B cell (primary cell): ENCODE measurements around the gene MBNL1. TPM values are rescaled to one million over a fixed set of nuclear protein-coding genes. Genes with fewer than 3 reads are reported as not detected.

Experiments
- ATAC-seq: fragments of 200-7000 bp; cut with Tn5 transposase; one replicate; pipeline ENCODE4 v1.10.0; 2021; ENCODE audit warnings: low read depth, mild to moderate bottlenecking, moderate number of reproducible peaks, moderate library complexity
- CTCF ChIA-PET: fragments of 350-600 bp; sonication (Branson Sonifier 250); formaldehyde crosslinking; loops from one replicate; lab custom pipeline; 2021; ENCODE audit warnings: antibody characterized with exemption, inconsistent platforms; lab: Charles Lee
- POLR2A ChIA-PET: fragments of 350-600 bp; sonication (Branson Sonifier 250); formaldehyde crosslinking; loops from one replicate; lab custom pipeline; 2021; ENCODE audit warnings: antibody characterized with exemption; lab: Charles Lee
- DNase-seq: peaks from one replicate; pipeline ENCODE4 v3.0.0; 2013
- H2AFZ ChIP-seq: 2 replicates; pipeline ENCODE4 v1.6.1; 2012; ENCODE audit warnings: mild to moderate bottlenecking, low read depth, low read length; ENCODE audit not compliant: insufficient read depth, poor library complexity, severe bottlenecking
- H3K27ac ChIP-seq, 2 donors: 1 replicate in 1 of 2; 2 replicates in 1 of 2; pipeline ENCODE4 v1.5.1; 2012 to 2013; ENCODE audit warnings: low read length in 2 of 2, mild to moderate bottlenecking in 2 of 2, moderate library complexity in 1 of 2
- H3K27me3 ChIP-seq, 4 experiments: fragments of 200-600 bp in 1 of 4; sonication (generic) in 1 of 4; replicated peaks in 1 of 4; 1 replicate in 2 of 4; 2 replicates in 2 of 4; pipeline versions ENCODE4 v1.6.1 to v1.7.0; 2013 to 2016; ENCODE audit warnings: low read length in 3 of 4, mild to moderate bottlenecking in 2 of 4, mixed read lengths in 1 of 4, moderate library complexity in 1 of 4; ENCODE audit not compliant: insufficient read depth in 4 of 4, control insufficient read depth in 3 of 4; ENCODE audit errors: control extremely low read depth in 1 of 4
- H3K36me3 ChIP-seq, 2 experiments: replicated peaks in 1 of 2; 1 replicate in 1 of 2; 2 replicates in 1 of 2; pipeline versions ENCODE4 v1.6.1 to v1.7.1; 2013; ENCODE audit warnings: low read length in 1 of 2; ENCODE audit not compliant: insufficient read depth in 2 of 2, control insufficient read depth in 1 of 2; ENCODE audit errors: control extremely low read depth in 1 of 2, extremely low read depth in 1 of 2
- H3K4me1 ChIP-seq, 2 donors: fragments of 200-600 bp in 1 of 2; sonication (generic) in 1 of 2; 1 replicate in 1 of 2; 2 replicates in 1 of 2; pipeline versions ENCODE4 v1.5.1 to v1.6.1; 2013 to 2017; ENCODE audit warnings: low read length in 2 of 2; ENCODE audit not compliant: control insufficient read depth in 2 of 2, insufficient read depth in 2 of 2
- H3K4me2 ChIP-seq: replicated peaks from 2 replicates; pipeline ENCODE3; 2012; ENCODE audit warnings: mild to moderate bottlenecking, low read depth, low read length; ENCODE audit not compliant: poor library complexity, severe bottlenecking
- H3K4me3 ChIP-seq, 5 experiments: fragments of 200-600 bp in 1 of 5; sonication (generic) in 1 of 5; 1 replicate in 3 of 5; 2 replicates in 2 of 5; pipeline versions ENCODE4 v1.5.1 to v1.7.0; 2011 to 2016; ENCODE audit warnings: low read length in 4 of 5, mild to moderate bottlenecking in 4 of 5, low read depth in 2 of 5, control low read depth in 1 of 5, moderate library complexity in 1 of 5; ENCODE audit not compliant: insufficient read depth in 1 of 5; ENCODE audit errors: control extremely low read depth in 1 of 5, extremely low read depth in 1 of 5
- H3K79me2 ChIP-seq: fragments of 200-600 bp; sonication (generic); one replicate; pipeline ENCODE4 v1.6.0; 2016; ENCODE audit warnings: low read length; ENCODE audit not compliant: control insufficient read depth, insufficient read depth
- H3K9ac ChIP-seq: fragments of 200-600 bp; sonication (generic); 2 replicates; pipeline ENCODE4 v1.6.1; 2017; ENCODE audit warnings: mild to moderate bottlenecking, low read length, moderate library complexity
- H3K9me3 ChIP-seq, 3 donors: one replicate each; pipeline versions ENCODE4 v1.6.1 to v1.7.1; 2013; ENCODE audit warnings: low read length in 2 of 3; ENCODE audit not compliant: control insufficient read depth in 2 of 3, insufficient read depth in 1 of 3; ENCODE audit errors: control extremely low read depth in 1 of 3
- H4K20me1 ChIP-seq: 2 replicates; pipeline ENCODE4 v1.6.0; 2012; ENCODE audit warnings: mild to moderate bottlenecking, low read length; ENCODE audit not compliant: insufficient read depth, control insufficient read depth, poor library complexity, severe bottlenecking
- H3K27ac Mint-ChIP-seq: one replicate; pipeline ENCODE4 v1.8.0; 2021; ENCODE audit warnings: mixed read lengths
- H3K27me3 Mint-ChIP-seq: one replicate; pipeline ENCODE4 v1.8.0; 2021; ENCODE audit warnings: mixed read lengths
- H3K4me1 Mint-ChIP-seq: one replicate; pipeline ENCODE4 v1.8.0; 2021; ENCODE audit warnings: mixed read lengths
- H3K4me3 Mint-ChIP-seq: one replicate; pipeline ENCODE4 v1.8.0; 2021; ENCODE audit warnings: mixed read lengths
- H3K9me3 Mint-ChIP-seq: one replicate; pipeline ENCODE4 v1.8.0; 2022; ENCODE audit warnings: mixed read lengths; ENCODE audit not compliant: insufficient read depth
- CTCF ChIP-seq: fragments of 200-600 bp; IDR thresholded peaks from one replicate; pipeline ENCODE4 v1.8.0; 2022; ENCODE audit warnings: antibody characterized with exemption, mild to moderate bottlenecking
- EZH2 ChIP-seq: IDR thresholded peaks from 2 replicates; pipeline ENCODE4 v1.6.1; 2012; ENCODE audit warnings: borderline replicate concordance, low read depth, mild to moderate bottlenecking, moderate library complexity, low read length; ENCODE audit not compliant: insufficient read depth, poor library complexity, severe bottlenecking
- intact Hi-C: fragments of 100-400 bp; cut with micrococcal nuclease; formaldehyde crosslinking; loops from one replicate; pipeline ENCODE4 v1.10.0; 2022
- polyA plus RNA-seq: library from polyadenylated mRNA; depleted of rRNA; stranded (reverse); fragments of >200 nt; gene quantifications from 2 replicates; pipeline ENCODE4 v1.2.3, GENCODE V29; 2012
- total RNA-seq, 2 donors: library from RNA; stranded (reverse); fragments of 120-200 nt in 1 of 2; gene quantifications; 1 replicate in 1 of 2; 2 replicates in 1 of 2; pipeline versions ENCODE4 v1.2.3 to v1.2.4, GENCODE V29; 2013 to 2022

Gene MBNL1
- total and polyA plus RNA-seq, 2 donors (not counting 1 experiment from before 2014, with no cell fraction given) = 195 to 505 TPM

GRCh38 chr3:152398495-152398894 lies 129.8 kb downstream of the MBNL1 start:
- no peak overlapping the region for H3K4me3 Mint-ChIP-seq
- Histone ChIP-seq H3K27me3 (no peaks in the 10 kb centered on the region), H3K27ac (peak overlapping the region in 1 of 2 donors; percentile 61), H4K20me1 (peaks cover 40% of the 10 kb centered on the region), H3K4me2 (peak overlapping the region; percentile 1), H2AFZ (no peak overlapping the region), H3K4me3 (no peak overlapping the region), H3K9me3 (peaks cover 0 to 3% (median 0%) of the 10 kb centered on the region in 3 donors), H3K9ac (no peak overlapping the region), H3K36me3 (peaks cover 7 to 26% of the 10 kb centered on the region in 2 experiments), H3K79me2 (peaks cover 98% of the 10 kb centered on the region), H3K4me1 (peaks cover 11 to 42% of the 10 kb centered on the region in 2 donors)
- H3K4me1 Mint-ChIP-seq = peaks cover 54% of the 10 kb centered on the region
- DNase-seq (no peak), ATAC-seq (no peak)
- TF ChIP-seq CTCF (no peak), EZH2 (no peak)
- H3K9me3 Mint-ChIP-seq = no peaks in the 10 kb centered on the region
- intact Hi-C loops = no loop called here
- CTCF ChIA-PET = interaction anchor here (0.6 to 1.7 kb wide), 5 partner anchors 10 to 215 kb away, joined by 3 to 8 read pairs (median 3); no protein-coding TSS in a partner anchor
- POLR2A ChIA-PET = interaction anchor here (0.7 kb wide), 1 partner anchor 12 kb away, joined by 3 read pairs; no protein-coding TSS in a partner anchor
- no peaks in the 10 kb centered on the region for H3K27me3 Mint-ChIP-seq
- H3K27ac Mint-ChIP-seq = peak overlapping the region; percentile 71

- H3K4me1 ChIP-seq = peaks cover 11 to 47% of the 10 kb centered on the region in 2 donors
- POLR2A ChIA-PET = no interaction called here
- no peaks in the 10 kb centered on the region for H3K27me3 Mint-ChIP-seq
- CTCF ChIA-PET = interaction anchor here (0.6 to 1.7 kb wide), 5 partner anchors 10 to 216 kb away, joined by 3 to 8 read pairs (median 3); no protein-coding TSS in a partner anchor
- H3K9me3 ChIP-seq = peaks cover 0 to 3% (median 0%) of the 10 kb centered on the region in 3 donors
- H3K27me3 ChIP-seq = no peaks in the 10 kb centered on the region
- no peak overlapping the region for H3K4me3 Mint-ChIP-seq
- no peak overlapping the region for H3K27ac Mint-ChIP-seq
- intact Hi-C loops = no loop called here
- DNase-seq (no peak), ATAC-seq (no peak)
- peaks cover 99% of the 10 kb centered on the region for H3K79me2 ChIP-seq
- peak overlapping the region in 1 of 2 donors; percentile 61 for H3K27ac ChIP-seq
- H2AFZ ChIP-seq = no peak overlapping the region
- peaks cover 6 to 28% of the 10 kb centered on the region in 2 experiments for H3K36me3 ChIP-seq
- peaks cover 60% of the 10 kb centered on the region for H3K4me1 Mint-ChIP-seq
- TF ChIP-seq EZH2 (no peak), CTCF (no peak)
- no peak overlapping the region for H3K4me2 ChIP-seq
- peaks cover 46% of the 10 kb centered on the region for H4K20me1 ChIP-seq
- no peak overlapping the region for H3K9ac ChIP-seq
- H3K9me3 Mint-ChIP-seq = no peaks in the 10 kb centered on the region
- H3K4me3 ChIP-seq = no peak overlapping the region
Observed at GRCh38 chr3:152399374-152399773, 130.6 kb downstream of the MBNL1 start.
